NCI-H526 (cell line): ENCODE measurements around the gene PIGU.
"Not testable (repeated sequence)": the region's sequence is repeated elsewhere in the genome, so short reads cannot be mapped to it uniquely, and the experiment has no call there.

Source experiments
- DNase-seq, 2 experiments: peaks; one replicate each; lab custom pipeline; 2025; lab: John Stamatoyannopoulos, UW

PIGU gene

GRCh38 chr20:34621383-34622367 is 55.2 kb downstream of the PIGU start:
- DNase-seq: no peak

GRCh38 chr20:34621036-34621343 is 55.9 kb downstream of the PIGU start:
- no peak for DNase-seq

GRCh38 chr20:34618676-34619075 is 58.2 kb downstream of the PIGU start:
- no peak for DNase-seq

GRCh38 chr20:34616913-34617312 is 60.0 kb downstream of the PIGU start:
- not testable (repeated sequence) for DNase-seq

- DNase-seq: no peak
Observed at GRCh38 chr20:34615477-34615876, 61.4 kb downstream of the PIGU start.

GRCh38 chr20:34611976-34612375 is 64.9 kb downstream of the PIGU start:
- not testable (repeated sequence) for DNase-seq

- DNase-seq: no peak
Observed at GRCh38 chr20:34607066-34607465, 69.8 kb downstream of the PIGU start.

GRCh38 chr20:34604980-34605788 is 71.7 kb downstream of the PIGU start:
- no peak for DNase-seq

- DNase-seq: no peak
Observed at GRCh38 chr20:34600892-34601653, 75.8 kb downstream of the PIGU start.

- no peak for DNase-seq
Observed at GRCh38 chr20:34595377-34596184, 81.3 kb downstream of the PIGU start.

GRCh38 chr20:34586488-34587163 is 90.3 kb downstream of the PIGU start:
- no peak for DNase-seq

- DNase-seq: no peak
Observed at GRCh38 chr20:34585019-34585418, 91.9 kb downstream of the PIGU start.

- no peak for DNase-seq
Observed at GRCh38 chr20:34583544-34583943, 93.3 kb downstream of the PIGU start.

GRCh38 chr20:34582911-34583310 is 94.0 kb downstream of the PIGU start:
- DNase-seq: no peak

- DNase-seq: no peak
Observed at GRCh38 chr20:34582221-34582620, 94.7 kb downstream of the PIGU start.

- DNase-seq: no peak
Observed at GRCh38 chr20:34581341-34582184, 95.3 kb downstream of the PIGU start.

GRCh38 chr20:34579979-34580940 is 96.6 kb downstream of the PIGU start:
- no peak for DNase-seq

GRCh38 chr20:34579191-34579978 is 97.5 kb downstream of the PIGU start:
- no peak for DNase-seq
